NCI-H2227 (cell line): ENCODE measurements around the gene OPA3.

Source experiments
- DNase-seq: peaks from one replicate; lab custom pipeline; 2025; ENCODE audit not compliant: unreplicated experiment; lab: John Stamatoyannopoulos, UW

The OPA3 gene

DNA sequence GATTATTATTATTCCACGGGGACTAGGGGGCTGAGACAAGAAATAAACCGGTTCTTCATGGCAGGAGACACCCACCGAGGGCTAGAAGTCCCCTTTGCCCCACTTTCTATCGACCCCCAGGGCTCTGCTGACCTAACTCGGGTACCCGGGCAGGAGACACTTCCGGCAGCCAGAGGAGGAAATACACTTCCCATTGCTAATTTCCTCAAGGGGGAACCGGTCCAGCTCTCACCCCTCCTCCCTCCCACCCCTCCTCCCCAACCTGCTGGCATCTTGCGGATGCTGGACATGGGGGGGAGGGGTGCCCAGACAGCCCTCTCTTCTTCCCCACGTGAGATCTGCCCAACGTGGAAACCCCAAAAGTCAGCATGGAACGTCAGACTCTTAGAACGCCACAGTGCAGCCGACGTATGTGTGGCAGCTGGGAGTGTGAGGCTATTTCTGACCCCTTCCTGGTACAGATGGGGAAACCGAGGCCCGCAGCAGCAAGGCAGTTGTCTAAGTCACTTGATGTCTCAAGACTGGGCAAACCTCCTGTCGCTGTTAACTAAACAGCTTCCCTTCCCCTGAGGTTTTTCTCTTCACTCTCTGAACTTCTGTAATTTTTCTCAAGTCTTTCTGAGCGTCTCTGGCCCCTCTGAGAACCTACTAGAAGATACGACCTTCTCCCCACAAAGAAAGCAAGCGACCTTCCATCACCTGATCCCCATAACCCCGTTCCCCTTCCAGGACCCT, 13.8 kb upstream of the OPA3 start:
- DNase-seq: no peak

DNA sequence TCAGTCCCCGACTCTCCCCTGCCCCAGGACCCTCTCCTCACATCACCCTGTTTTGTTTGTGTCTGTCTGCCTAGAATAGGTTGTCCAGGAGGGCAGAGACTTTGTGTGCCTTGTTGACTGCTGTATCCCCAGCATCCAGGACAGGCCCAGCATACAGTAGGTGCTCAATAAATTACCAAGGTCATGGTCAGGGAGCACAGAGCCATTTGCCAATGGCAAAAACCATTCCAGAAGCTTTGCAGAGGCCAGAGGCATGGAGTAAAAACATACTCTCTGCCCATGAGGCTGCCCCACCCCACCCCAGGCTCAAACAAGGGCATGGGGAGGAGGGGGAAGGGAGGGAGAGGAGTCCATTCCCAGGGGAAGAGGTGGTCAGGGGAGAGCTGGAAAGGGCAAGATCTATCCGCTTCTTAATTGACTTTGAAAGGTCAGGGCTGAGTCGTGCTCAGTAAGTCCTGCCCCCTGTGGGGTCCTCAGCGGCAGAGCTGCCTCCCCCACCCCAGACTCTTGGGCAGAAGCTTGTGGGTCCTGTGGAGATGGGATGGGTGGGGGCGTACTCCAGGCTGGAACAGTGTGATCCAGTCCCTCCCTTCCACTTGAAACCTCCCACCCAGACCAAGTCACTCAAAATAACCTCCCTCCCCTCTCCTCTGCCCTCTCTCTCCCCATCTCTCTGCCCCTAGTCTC, 13.0 kb upstream of the OPA3 start:
- DNase-seq: no peak

DNA sequence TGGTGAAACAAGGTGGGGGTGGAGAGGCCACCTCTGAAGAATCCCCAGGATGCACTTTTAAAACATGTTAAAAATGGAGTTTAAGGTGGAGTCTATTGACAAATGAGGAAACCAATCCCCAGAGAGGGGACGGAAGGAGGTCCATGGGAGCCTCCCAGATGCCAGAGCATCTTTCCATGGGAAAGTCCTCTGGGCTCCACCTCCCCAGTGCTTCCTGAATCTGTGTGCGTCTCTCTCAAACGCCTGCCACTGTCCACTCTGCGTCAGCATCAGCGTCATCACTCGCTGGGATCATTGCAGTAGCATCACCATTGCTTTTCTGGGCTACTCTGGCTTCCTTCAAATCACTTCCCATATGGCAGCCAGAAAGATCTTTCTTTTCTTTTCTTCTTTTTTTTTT, 11.2 kb upstream of the OPA3 start:
- no peak for DNase-seq

DNA sequence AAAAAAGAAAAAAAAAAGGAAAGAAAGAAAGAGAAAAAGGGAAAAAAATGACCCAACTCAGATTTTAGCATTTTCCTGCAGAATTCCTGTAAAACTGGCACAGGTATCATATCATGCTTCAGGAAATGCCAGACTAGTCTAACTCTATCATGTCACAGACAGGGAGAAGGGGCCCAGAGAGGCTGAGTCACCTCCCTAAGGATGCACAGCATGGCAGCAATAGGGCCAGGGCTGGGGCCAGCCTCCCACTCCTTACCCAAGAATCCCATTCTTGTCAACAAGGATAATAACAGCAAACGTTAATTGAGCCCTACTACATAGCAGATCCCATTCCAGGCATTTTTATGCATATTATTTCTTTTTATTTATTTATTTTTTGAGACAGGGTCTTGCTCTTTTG, 8.9 kb upstream of the OPA3 start:
- DNase-seq: no peak

DNA sequence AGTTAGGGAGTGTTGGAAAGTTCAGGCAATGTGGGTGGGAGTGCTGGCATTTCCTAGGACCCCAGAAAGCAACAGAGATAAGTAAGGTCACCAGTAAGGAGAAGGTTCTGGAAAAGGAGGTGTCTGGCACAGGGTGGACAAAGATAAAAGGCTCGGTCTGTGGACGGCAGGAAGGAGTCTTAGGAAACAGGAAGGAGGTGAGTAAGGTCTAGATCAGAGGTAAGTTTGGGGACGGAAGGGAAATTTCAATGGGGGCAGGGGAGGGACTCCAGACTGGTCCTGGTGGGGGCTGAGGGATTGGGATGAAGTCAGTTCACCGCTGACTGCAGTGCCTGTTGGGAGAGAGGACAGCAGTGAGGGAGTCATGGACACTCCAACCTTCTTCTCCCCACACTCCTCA, 7.8 kb upstream of the OPA3 start:
- DNase-seq: no peak

DNA sequence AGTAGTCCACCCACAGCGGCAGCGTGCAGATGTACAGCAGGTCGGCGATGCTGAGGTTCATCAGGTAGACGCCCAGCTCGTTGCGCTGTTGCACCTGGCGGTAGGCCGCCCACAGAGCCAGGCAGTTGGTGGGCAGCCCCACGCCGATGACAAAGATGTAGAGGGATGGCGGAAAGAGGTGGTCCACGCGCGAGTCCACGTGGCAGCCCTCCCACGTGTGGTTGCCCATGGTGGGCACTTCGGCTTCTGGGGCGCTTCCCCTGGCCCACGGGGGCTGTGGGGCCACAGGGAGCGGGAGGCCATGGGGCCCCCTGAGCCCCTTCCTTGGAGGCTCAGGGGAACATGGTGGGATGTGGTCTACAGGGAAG, 7.0 kb upstream of the OPA3 start:
- DNase-seq: no peak

DNA sequence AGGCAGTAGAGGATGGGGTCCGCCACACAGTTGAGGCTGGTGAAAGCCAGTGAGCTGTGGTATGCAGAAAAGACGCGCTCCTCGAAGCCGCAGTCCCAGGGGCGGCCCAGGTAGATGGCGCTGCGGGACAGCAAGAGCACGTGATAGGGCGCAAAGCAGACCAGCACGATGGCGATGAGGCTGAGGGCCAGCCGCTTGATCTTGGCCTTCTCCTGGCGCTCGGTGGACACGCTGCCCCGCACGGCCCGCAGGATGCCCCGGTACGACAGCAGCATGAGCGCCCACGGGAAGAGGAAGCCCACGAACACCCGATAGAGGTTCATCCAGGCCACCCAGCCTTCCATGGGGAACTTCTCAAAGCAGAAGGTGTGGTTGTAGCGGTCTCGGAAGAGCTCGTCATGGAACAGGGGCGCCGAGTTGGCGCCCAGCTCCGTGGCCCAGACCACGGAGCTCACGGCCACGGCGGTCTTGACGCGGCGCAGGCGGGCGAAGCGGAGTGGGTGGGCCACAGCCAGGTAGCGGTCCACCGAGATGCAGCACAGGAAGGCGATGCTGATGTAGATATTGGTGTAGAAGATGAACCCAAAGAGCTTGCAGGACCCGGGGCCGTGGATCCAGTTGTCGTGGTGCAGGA, 6.5 kb upstream of the OPA3 start:
- DNase-seq: no peak

DNA sequence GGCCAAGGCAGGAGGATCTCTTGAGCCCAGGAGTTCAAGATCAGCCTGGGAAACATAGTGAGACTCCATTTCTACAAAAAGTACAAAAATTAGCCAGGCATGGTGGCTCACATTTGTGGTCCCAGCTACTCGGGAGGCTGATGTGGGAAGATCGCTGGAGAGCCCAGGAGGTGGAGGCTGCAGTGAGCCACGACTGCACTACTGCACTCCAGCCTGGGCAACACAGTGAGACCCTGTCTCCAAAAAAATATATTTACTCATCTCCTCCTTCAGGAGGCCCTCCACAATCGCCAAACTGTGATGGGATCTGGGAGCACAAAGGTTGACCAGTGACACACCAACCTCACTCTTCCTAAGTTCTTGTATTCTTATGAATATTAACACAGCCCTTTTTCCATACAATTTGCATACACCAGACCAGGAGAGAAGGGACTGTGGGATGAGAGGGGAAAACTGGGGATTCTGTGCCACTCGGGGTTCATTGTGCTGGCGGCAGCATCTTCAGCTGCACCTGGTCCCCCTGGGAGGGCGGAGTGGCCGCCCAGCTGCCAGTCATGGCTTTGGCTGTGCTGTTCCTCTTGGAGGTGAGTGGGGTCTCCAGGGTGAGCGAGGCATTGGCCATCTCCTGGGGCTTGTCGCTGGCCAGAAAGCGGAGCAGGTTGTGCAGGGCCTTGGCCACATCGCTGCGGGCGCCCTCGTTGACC, 5.8 kb upstream of the OPA3 start:
- no peak for DNase-seq

DNA sequence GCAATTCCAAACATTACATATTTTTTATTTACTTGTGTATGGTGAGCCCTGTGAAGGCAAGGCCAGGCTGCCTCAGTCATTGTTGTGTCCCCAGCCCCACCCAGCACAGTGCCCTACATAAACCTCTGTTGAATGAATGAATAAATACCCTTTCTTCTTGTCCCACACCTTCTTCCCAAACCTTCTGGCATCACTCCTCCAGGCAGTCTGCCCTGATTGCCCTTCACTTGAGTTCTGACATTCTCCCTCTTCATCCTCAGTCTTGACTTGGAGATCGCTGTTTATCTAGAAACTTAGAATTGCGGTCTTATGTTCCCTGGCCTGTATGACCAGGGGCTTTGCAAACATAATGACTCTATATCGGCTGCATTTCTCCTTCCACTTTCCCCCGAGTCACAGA, 5.2 kb upstream of the OPA3 start:
- no peak for DNase-seq

DNA sequence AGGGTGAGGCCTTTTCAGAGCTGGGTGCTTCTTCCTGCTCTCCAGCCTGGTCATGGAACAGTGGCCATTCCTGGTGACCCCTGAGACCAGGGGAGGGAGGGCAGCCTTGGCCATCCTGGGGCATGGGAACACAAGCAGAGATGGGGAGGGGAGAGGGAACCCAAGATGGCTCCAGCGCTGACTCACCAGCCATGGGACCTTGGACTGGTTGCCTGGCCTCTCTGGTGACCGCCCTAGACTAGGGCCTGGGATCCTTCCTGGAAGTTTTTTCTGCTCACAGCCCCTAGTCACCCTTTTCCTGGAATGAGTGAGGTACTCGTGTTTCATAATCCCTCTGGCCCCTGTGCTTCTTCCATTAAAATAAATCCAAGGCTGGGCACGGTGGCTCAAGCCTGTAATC, 3.3 kb upstream of the OPA3 start:
- no peak for DNase-seq

DNA sequence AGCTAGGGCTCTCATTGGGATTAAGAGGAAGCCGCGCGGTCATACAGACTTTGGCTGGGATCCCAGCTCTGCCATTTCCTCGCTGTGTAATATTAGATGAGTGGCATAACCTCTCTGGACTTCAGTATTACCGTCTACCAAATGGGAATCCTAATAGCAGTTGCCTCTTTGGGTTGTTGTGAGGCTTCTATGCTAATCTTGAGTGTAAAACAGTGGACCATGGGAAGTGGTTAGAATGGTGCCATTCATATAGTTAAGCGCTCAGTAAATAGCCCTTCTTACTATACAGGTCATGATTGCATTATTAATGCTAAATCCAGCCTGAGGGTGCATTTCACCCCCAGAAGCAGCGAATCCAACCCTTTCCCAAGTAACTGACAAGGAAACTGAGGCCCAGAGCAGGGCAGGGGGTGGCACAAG, 566 bp upstream of the OPA3 start:
- no peak for DNase-seq

DNA sequence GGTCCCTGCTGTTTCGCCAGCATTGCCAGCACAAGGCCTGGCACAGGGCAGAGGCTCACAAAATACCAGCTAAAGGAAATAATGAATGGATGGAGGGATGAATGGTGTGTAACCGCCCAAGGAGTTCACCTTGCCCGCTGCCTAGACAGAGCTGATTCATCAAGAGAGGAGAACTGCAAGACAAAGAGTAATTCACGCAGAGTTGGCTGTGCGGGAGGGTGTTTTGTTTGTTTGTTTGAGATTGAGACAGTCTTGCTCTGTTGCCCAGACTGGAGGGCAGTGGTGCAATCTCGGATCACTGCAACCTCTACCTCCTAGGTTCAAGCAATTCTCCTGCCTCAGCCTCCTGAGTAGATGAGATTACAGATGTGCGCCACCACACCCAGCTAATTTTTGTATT, 3.0 kb downstream of the OPA3 start:
- DNase-seq: no peak

DNA sequence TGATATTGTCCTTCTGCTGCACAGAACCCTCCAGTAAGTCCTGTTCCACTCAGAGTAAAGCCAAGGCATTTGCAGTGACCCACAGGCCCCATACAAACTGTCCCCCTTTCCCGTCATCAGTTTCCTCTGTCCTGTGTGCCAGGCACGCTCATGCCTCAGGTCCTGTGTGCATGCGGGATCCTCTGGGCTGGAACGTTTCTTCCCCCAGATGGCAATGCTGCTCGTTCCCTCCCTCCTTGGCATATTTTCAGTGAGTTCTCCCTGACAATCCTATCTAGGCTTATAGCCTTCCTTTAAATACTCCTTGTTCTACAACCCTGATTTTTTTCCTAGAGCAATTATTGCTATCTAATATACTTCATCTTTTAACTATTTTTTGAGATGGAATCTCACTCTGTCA, 5.7 kb downstream of the OPA3 start:
- no peak for DNase-seq

DNA sequence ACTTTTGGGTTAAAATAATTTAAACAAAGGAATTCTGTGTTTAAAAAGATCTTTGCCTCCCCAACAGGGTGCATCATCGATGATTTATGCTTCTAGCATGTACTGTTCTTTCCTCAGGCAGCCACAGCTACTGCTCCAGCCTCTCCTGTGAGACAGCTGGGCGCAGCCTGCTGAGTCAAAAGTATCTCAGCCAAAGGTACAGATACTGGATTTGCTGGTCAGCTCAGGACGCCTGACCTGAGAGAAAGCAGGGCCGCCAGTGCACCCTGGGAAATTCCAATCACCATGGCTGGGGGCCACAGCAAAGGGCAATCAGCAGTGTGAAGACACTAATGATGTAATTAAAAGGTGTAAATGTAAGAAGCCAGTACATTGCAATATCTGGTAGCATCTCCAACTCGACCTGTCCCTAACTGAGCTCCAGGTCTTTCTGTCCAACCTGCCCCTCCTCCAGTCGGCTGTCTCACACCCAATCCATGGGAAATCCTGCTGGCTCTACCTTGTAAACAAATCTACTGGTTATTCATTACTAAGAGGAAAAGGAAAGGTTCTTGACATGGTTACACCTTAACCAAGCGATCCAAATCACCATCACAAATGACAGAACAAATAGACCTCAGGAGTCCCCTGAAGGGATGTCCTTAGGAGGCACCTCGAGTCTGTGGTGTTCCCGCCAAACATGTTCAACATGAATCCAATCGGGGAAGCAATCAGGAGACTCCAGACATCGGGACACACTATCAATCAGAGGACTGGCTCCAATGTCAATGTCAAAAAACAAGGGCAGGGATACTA, 7.3 kb downstream of the OPA3 start:
- no peak for DNase-seq

DNA sequence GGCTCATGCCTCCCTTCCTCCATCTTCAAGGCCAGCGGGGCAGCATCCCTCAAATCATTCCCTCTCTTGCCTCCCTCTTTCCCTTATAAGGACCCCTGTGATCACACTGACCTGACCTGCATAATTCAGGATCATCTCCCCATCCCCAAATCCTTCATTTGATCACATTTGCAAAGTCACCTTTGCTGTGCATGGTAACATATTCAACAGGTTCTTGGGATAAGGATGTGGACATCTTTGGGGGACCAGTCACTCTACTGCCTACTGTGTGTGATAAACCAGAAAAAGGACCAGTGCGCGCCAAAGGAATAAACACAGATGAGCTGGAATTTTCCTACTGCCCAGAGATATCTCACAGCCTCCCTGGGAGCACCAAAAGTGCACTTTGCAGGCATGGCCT, 7.9 kb downstream of the OPA3 start:
- DNase-seq: no peak

DNA sequence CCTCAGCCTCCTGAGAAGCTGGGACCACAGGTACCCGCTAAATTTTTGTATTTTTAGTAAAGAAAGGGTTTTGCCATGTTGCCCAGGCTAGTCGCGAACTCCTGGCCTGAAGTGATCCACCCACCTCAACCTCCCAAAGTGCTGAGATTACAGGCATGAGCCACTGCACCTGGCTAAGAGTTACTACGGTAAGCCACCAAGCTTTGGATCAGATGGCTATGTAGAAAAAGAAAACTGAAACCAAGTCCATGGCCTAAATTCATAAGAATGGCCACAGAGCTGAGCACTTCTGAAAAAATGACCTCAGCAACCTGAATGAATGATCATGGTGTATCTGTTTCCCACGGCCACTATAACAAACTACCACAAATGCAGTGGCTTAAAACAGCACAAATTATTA, 9.4 kb downstream of the OPA3 start:
- no peak for DNase-seq

DNA sequence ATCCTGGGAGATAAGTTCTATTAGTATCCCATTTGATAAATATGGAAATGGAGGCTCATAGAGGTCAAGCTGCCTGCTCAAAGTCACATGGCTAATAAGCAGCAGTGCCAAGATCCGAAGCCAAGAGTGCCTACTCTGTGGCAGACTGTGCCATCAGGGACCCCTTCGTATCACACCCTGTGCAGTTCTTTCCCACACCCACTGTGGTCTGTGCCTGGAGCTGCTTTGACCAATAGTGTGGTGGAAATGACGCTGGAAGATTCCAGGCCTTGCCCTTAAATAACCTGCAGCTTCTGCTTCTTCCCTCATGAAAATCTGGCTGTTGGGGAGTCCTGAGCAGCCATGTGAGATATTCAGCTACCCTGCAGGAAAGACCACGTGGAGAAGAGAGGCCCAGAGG, 10.1 kb downstream of the OPA3 start:
- DNase-seq: no peak

DNA sequence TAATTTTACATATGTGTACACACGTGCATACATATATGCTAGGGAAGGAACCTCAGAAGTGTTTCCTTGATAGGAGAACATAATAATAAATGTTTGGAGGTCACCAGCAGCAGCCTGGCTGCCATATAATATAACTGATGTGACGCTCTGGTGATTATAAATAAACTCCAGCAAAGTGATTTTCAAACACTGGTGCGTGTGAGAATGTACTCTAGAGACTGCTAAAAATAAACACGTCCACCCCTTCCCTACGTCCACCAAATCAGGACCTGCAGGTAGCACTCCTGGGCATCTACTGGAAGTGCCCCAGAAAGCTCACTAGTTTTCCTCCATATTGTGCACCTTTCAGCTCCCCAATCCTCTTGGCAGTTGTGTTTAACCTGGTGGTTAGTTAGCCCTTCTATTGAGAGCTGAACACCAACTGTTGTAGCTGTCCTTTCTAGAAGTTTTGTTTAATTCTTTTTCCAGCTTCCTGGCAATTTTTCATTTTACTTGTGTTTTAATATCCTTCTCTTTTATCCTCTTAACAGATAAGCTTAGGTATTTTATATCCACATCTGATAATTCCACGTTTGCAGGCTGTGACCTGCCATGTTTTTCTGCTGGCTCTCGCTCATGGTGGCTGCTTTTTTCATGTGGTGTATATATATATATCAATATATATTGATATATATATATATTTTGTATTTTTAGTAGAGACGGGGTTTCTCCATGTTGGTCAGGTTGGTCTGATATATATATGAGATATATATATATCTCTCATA, 13.0 kb downstream of the OPA3 start:
- no peak for DNase-seq

DNA sequence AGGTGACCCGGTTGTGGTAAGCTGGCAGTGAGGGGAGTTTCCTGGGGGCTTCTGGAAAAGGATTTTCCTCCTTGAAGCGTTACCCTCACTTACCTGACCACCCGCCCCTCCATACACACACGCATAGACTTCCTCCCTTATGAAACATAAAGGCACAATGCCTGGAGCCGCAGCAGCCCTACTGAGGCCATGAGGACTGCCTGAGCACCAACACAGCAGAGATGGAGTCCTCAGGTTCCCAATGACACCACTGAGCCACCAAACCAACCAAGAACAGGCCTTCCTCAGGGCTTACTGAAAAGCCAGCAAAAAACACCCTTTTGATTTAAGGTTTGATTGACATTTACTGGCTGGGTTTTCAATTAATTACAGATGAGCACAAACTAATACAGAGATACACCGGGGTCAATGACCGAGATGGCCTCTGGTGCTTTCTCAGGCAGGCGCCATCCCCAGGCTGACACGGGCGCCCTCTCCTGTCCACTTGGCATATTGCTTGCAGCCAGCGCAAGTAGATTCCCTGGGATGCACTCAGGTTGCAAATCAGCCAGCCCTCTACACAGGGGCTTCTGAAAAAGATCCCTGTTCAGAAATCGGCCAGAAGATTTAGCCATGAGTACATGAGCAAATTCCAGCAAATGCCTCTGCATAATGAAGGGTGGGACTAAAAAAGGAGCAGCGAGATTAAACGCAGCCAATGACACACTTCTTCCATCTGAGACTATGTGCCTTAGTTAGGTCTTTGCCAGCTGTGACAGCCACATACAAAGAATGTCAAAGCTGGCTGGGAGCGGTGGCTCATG, 14.8 kb downstream of the OPA3 start:
- DNase-seq: peak; percentile 16

DNA sequence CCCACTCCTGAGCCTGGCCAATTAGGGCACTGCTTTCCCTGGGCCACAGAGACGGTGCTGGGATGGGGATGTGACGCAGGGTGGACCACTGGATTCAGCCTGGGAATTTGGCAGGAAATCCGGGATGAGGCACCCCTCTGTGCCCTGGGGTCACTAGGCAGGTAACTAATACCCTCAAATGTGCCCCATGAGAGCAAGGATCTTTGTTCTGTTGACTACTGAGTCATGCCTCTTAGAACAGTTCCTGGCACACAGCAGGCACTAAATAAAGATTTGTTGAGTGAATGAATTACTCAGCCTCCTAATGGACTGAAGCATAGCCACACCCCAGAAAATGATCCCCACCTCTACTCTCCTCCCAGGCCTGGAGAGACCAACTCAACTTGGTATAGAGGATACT, 15.9 kb downstream of the OPA3 start:
- no peak for DNase-seq
